ENCODE measurements around the gene FAT2.

Gene FAT2

DNA sequence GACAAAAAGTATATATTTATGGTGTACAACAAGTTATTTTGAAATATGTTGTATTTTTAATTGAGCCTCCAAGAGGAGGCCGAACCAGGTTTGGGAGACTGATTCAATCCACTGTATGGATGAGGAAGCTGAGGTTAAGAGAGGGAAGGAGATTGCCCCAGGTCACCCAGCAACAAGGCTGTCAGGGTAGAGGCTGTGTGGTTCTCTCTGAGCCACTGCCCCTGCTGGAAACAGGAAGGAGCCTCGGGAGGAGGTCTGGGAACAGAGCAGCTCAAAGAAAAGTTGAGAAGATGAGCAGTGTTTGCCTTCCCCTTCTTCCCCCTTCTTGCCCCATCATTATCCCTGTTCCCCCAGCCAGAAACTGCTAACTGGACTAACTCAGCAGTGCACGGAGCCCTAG lies 6.6 kb upstream of the FAT2 start:
- TF ChIP-seq, protein P1, sequence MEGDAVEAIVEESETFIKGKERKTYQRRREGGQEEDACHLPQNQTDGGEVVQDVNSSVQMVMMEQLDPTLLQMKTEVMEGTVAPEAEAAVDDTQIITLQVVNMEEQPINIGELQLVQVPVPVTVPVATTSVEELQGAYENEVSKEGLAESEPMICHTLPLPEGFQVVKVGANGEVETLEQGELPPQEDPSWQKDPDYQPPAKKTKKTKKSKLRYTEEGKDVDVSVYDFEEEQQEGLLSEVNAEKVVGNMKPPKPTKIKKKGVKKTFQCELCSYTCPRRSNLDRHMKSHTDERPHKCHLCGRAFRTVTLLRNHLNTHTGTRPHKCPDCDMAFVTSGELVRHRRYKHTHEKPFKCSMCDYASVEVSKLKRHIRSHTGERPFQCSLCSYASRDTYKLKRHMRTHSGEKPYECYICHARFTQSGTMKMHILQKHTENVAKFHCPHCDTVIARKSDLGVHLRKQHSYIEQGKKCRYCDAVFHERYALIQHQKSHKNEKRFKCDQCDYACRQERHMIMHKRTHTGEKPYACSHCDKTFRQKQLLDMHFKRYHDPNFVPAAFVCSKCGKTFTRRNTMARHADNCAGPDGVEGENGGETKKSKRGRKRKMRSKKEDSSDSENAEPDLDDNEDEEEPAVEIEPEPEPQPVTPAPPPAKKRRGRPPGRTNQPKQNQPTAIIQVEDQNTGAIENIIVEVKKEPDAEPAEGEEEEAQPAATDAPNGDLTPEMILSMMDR (IDR thresholded peaks at IDR 0.05): no peak

- TF ChIP-seq, protein P1 (IDR thresholded peaks at IDR 0.05): no peak
Observed at GRCh38 chr5:151596828-151597539, 5.9 kb upstream of the FAT2 start.

- TF ChIP-seq, protein P1 (IDR thresholded peaks at IDR 0.05): no peak
Observed at GRCh38 chr5:151595411-151595826, 4.3 kb upstream of the FAT2 start.

GRCh38 chr5:151592855-151593408 lies 1.8 kb upstream of the FAT2 start:
- TF ChIP-seq, protein P1 (IDR thresholded peaks at IDR 0.05): no peak

DNA sequence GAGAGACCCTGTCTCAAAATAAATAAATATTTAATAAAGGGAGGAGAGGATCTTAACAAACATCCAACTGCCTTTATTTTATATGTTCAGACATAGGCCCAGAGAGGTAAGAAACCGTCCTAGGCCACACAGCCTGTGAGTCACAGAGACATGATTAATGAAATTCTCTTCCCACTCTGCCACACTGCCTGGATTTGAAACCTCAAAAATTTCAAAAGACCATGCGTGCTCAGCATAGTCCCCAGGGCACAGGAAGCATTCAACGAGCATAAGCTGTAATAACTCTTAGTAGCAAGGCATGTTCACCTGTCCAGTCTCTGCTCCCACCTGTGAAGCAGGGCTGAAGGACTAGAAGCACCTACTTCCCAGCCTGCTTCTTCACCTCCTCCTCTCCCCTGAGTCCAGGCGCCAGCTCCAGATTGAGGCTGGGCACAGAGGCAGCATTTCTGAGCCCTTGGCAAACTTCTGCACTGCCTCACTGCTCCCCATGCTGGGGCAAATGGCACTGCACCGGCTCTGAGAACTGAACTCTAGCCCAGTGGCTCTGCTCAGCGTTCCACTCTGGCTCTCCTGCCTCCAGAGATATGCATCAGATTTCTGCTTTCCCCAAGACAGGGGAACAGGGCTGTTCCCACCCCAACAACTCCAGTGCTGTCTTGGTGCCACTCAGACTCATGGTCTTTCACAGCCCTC lies 1.1 kb downstream of the FAT2 start:
- TF ChIP-seq, protein P1 (IDR thresholded peaks at IDR 0.05): no peak

DNA sequence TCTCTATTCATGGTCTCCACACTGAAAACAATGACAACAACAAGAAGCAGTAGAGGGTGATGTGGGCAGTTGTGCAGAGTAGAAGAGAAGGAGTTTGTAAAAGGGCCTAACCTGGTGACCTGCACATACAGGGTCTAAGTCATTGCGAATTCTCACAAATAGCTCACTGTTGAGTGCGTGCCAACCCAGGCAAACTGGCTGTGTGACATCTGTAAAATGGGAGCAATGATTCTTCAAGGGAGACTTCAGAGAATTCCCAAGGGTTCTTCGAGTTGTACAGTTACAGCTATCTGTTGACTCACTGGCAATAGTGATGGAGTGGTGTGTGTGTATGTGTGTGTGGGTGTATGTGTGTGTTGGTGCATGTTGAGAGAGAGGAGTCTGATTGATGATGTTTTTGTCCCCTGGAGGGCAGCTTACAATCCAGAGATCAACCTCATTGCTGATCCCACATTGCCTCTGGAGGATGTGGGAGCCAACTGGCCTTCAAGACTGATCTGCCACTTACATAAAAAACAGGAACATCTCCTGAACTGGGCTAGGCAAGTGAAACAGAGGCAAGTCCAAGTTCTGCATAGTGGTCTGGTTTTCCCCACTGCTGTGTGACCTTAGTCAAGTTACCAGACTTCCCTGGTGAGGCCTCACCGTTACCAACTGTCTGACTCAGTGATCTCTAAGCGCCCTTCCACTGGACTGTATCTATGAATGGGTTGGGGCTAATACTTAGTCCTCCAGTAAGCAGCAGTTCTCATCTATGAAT lies 3.2 kb downstream of the FAT2 start:
- TF ChIP-seq, protein P1 (IDR thresholded peaks at IDR 0.05): no peak

- TF ChIP-seq, protein P1 (IDR thresholded peaks at IDR 0.05): no peak
Observed at GRCh38 chr5:151585970-151586369, 5.2 kb downstream of the FAT2 start.

Data from LNCAP (cell line).